ENCODE measurements around the gene CDK11A. TPM values are rescaled to one million over a fixed set of nuclear protein-coding genes. Genes with fewer than 3 reads are reported as not detected.

CDK11A gene
- total and polyA plus RNA-seq, 2 donors (not counting 3 experiments of a cell fraction or from before 2014, with no cell fraction given), result 30.7 to 50.4 TPM

DNA sequence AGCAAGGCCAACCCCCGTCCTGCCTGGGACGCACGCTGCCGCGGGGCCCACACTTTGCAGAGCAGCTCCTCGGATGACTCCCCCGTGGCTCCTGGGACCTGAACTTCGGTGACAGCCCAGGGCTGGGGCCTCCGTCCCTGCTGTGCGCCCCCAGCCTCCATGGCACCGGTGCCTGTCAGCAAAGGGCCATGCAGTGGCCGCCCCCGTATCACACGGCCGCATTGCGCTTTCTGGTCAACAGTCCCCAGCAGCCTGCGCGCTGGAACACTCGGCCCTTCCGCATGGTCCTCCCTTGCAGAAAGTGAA is 36.1 kb upstream of the CDK11A start:
- no peak for FAIRE-seq
- Histone ChIP-seq H2AFZ (ENCODE audit: low read depth, low read length) (no peak overlapping the region), H3K9me1 (replicated peaks; ENCODE audit: control insufficient read depth, extremely low read depth, insufficient read depth, low read length) (no peaks in the 10 kb centered on the region), H4K20me1 (replicated peaks; ENCODE audit: control insufficient read depth, extremely low read depth, insufficient read depth, low read length) (no peaks in the 10 kb centered on the region), H3K36me3 (ENCODE audit: control insufficient read depth in 2 of 2, extremely low read depth in 1 of 2, insufficient read depth in 2 of 2, low read length in 2 of 2) (peaks cover 3 to 43% of the 10 kb centered on the region in 2 experiments), H3K9ac (replicated peaks; ENCODE audit: extremely low read depth, insufficient read depth, low read length) (no peak overlapping the region), H3K4me1 (ENCODE audit: control insufficient read depth, extremely low read depth, insufficient read depth, low read length) (no peaks in the 10 kb centered on the region), H3K4me3 (replicated peaks in 1 of 3; ENCODE audit: insufficient read depth in 1 of 3, low read depth in 1 of 3, low read length in 3 of 3) (no peak overlapping the region), H3K4me2 (ENCODE audit: insufficient read depth, low read length) (no peak overlapping the region), H3K79me2 (ENCODE audit: control insufficient read depth, insufficient read depth, low read length) (peaks cover 8% of the 10 kb centered on the region), H3K27ac (ENCODE audit: insufficient read depth, low read depth, low read length) (no peak overlapping the region), H3K9me3 (replicated peaks; ENCODE audit: control insufficient read depth, insufficient read depth, low read length) (no peaks in the 10 kb centered on the region), H3K27me3 (ENCODE audit: control insufficient read depth in 2 of 2, insufficient read depth in 2 of 2, low read length in 2 of 2) (no peaks in the 10 kb centered on the region)
- TF ChIP-seq JUN (IDR thresholded peaks at IDR 0.05; ENCODE audit: borderline replicate concordance, insufficient read depth, insufficient read length, low read depth) (no peak), POLR2AphosphoS5 (IDR thresholded peaks at IDR 0.05; ENCODE audit: insufficient read depth, low read depth, low read length) (no peak), FOS (IDR thresholded peaks at IDR 0.05; ENCODE audit: borderline replicate concordance, insufficient read depth, low read length) (no peak), GATA2 (IDR thresholded peaks at IDR 0.05; ENCODE audit: insufficient read depth, insufficient read length, low read depth, low read length) (no peak)
- TF ChIP-seq, protein P1, sequence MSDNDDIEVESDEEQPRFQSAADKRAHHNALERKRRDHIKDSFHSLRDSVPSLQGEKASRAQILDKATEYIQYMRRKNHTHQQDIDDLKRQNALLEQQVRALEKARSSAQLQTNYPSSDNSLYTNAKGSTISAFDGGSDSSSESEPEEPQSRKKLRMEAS (IDR thresholded peaks at IDR 0.05; ENCODE audit: insufficient read depth, insufficient read length), result no peak
- TF ChIP-seq, protein P2, sequence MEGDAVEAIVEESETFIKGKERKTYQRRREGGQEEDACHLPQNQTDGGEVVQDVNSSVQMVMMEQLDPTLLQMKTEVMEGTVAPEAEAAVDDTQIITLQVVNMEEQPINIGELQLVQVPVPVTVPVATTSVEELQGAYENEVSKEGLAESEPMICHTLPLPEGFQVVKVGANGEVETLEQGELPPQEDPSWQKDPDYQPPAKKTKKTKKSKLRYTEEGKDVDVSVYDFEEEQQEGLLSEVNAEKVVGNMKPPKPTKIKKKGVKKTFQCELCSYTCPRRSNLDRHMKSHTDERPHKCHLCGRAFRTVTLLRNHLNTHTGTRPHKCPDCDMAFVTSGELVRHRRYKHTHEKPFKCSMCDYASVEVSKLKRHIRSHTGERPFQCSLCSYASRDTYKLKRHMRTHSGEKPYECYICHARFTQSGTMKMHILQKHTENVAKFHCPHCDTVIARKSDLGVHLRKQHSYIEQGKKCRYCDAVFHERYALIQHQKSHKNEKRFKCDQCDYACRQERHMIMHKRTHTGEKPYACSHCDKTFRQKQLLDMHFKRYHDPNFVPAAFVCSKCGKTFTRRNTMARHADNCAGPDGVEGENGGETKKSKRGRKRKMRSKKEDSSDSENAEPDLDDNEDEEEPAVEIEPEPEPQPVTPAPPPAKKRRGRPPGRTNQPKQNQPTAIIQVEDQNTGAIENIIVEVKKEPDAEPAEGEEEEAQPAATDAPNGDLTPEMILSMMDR (IDR thresholded peaks at IDR 0.05; ENCODE audit: extremely low read depth in 1 of 2, insufficient read depth in 1 of 2, low read depth in 1 of 2, low read length in 2 of 2), result no peak
- POLR2A ChIA-PET, result no interaction called here
- intact Hi-C loops (cut with micrococcal nuclease) (no loop called here), dilution Hi-C loops (cut with MboI; ENCODE audit: extremely low pct_ligation_motif_present, low sequenced_read_pairs) (no loop called here)
- BruUV-seq (replicated peaks), result no TSS peak
- no peak for DNase-seq (ENCODE audit: low read depth, low spot score)
- CTCF ChIA-PET, result no interaction called here

Data from endothelial cell of umbilical vein (primary cell).